Measurements from ENCODE around the gene TMEM131L.

DNA sequence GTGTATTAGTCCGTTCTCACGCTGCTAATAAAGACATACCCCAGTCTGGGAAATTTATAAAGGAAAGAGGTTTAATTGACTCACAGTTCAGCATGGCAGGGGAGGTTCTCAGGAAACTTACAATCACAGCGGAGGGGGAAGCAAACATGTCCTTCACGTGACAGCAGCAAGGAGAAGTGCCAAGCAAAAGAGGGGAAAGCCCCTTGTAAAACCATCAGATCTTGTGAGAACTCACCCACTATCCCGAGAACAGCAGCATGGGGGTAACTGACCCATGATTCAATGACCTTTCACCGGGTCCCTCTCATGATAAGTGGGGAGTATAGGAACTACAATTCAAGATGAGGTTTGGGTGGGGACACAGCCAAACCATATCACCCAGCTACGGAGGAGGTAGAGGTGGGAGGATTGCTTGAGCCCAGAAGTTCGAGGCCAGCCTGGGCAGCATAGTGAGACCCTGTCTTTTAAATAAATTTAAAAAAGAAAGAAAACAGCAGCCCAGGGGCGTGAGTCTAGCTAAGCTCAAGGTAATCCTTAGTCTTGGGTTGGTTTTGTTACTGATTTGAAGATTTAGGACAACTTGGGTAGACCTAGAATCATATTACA is 46.4 kb upstream of the TMEM131L start:
- no peak for TF ChIP-seq GATA2 (IDR thresholded peaks at IDR 0.05; ENCODE audit: low read depth, low read length)
- no peak for TF ChIP-seq GATA3 (IDR thresholded peaks at IDR 0.05; ENCODE audit: low read depth, low read length)
